Keratinocyte (primary cell): ENCODE results near the gene TNIK.

ENCODE experiments used
- EZH2 ChIP-seq: IDR thresholded peaks from one replicate; pipeline ENCODE4 v1.6.1; 2012; ENCODE audit warnings: inconsistent platforms, mild to moderate bottlenecking, low read length, moderate library complexity
- TF ChIP-seq, protein P1 (sequence below), 3 experiments: IDR thresholded peaks in 1 of 3; conservative IDR thresholded peaks in 1 of 3; optimal IDR thresholded peaks in 1 of 3; 2 replicates in 2 of 3; 3 replicates in 1 of 3; pipeline versions ENCODE3 to v1.5.1; 2011; ENCODE audit warnings: low read length in 3 of 3, mild to moderate bottlenecking in 3 of 3, moderate library complexity in 2 of 3, control low read depth in 1 of 3, inconsistent platforms in 1 of 3; ENCODE audit not compliant: insufficient read depth in 2 of 3; ENCODE audit errors: extremely low read depth in 1 of 3

DNA sequence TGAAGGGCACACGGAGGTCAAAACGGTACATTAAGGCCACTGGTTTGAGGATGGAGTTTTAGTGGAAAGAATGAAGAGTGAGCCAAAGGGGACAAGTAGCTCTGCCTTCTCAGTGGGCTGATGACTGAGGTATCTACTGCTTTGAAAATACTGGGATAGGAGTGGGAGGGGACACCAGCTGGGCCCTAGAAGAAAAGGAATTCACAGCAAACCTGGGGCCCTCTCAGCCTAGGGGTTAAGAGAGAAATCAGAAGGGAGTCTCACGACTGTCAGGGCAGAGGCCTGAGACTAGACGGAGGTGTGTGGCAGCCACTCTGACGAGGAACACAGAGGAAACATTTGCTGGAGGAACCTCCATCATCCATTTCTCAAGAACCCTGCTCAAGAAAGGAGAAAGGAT lies 75.1 kb downstream of the TNIK start:
- TF ChIP-seq EZH2: no peak
- TF ChIP-seq, protein P1, sequence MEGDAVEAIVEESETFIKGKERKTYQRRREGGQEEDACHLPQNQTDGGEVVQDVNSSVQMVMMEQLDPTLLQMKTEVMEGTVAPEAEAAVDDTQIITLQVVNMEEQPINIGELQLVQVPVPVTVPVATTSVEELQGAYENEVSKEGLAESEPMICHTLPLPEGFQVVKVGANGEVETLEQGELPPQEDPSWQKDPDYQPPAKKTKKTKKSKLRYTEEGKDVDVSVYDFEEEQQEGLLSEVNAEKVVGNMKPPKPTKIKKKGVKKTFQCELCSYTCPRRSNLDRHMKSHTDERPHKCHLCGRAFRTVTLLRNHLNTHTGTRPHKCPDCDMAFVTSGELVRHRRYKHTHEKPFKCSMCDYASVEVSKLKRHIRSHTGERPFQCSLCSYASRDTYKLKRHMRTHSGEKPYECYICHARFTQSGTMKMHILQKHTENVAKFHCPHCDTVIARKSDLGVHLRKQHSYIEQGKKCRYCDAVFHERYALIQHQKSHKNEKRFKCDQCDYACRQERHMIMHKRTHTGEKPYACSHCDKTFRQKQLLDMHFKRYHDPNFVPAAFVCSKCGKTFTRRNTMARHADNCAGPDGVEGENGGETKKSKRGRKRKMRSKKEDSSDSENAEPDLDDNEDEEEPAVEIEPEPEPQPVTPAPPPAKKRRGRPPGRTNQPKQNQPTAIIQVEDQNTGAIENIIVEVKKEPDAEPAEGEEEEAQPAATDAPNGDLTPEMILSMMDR (optimal IDR thresholded peaks at IDR 0.05 in 1 of 3, IDR thresholded peaks at IDR 0.05 in 1 of 3, conservative IDR thresholded peaks at IDR 0.05 in 1 of 3; ENCODE audit: extremely low read depth in 1 of 3, insufficient read depth in 2 of 3, low read length in 3 of 3): no peak
